Mucosa of rectum (tissue), 2 donors: ENCODE data around the gene CD151.

ENCODE experiments used
- H3K27ac ChIP-seq, 2 donors: one replicate each; pipeline ENCODE4 v1.7.0; 2013; ENCODE audit warnings: inconsistent platforms in 2 of 2, low read depth in 2 of 2, low read length in 2 of 2
- H3K27me3 ChIP-seq, 2 donors: one replicate each; pipeline ENCODE4 v1.7.0; 2013; ENCODE audit warnings: low read length in 2 of 2; ENCODE audit not compliant: control insufficient read depth in 2 of 2, insufficient read depth in 2 of 2
- H3K36me3 ChIP-seq, 2 donors: one replicate each; pipeline ENCODE4 v1.7.0; 2013; ENCODE audit warnings: low read length in 2 of 2; ENCODE audit not compliant: control insufficient read depth in 2 of 2, insufficient read depth in 2 of 2
- H3K4me1 ChIP-seq, 2 donors: one replicate each; pipeline ENCODE4 v1.7.0; 2013; ENCODE audit warnings: low read length in 2 of 2, mild to moderate bottlenecking in 1 of 2; ENCODE audit not compliant: control insufficient read depth in 2 of 2, insufficient read depth in 2 of 2
- H3K4me3 ChIP-seq, 2 donors: one replicate each; pipeline ENCODE4 v1.7.0; 2013; ENCODE audit warnings: low read length in 2 of 2
- H3K9ac ChIP-seq, 2 donors: one replicate each; pipeline ENCODE4 v1.7.0; 2013; ENCODE audit warnings: low read length in 2 of 2, low read depth in 1 of 2, mild to moderate bottlenecking in 1 of 2
- H3K9me3 ChIP-seq, 2 donors: one replicate each; pipeline ENCODE4 v1.7.0; 2013; ENCODE audit warnings: low read length in 2 of 2; ENCODE audit not compliant: control insufficient read depth in 2 of 2
- donor health status: healthy.
- donor health status: Normal muscosa, but diverticular disease.

The CD151 gene

GRCh38 chr11:791658-792534, 40.9 kb upstream of the CD151 start:
- H3K4me3 ChIP-seq: no peak overlapping the region
- H3K4me1 ChIP-seq: peaks cover 9 to 17% of the 10 kb centered on the region in 2 donors
- no peak overlapping the region for H3K27ac ChIP-seq
- no peaks in the 10 kb centered on the region for H3K9me3 ChIP-seq
- no peak overlapping the region for H3K9ac ChIP-seq
- peaks cover 0 to 2% of the 10 kb centered on the region in 2 donors for H3K36me3 ChIP-seq
- peaks cover 0 to 7% of the 10 kb centered on the region in 2 donors for H3K27me3 ChIP-seq

GRCh38 chr11:792535-792821, 40.3 kb upstream of the CD151 start:
- Histone ChIP-seq H3K4me1 (peaks cover 15 to 23% of the 10 kb centered on the region in 2 donors), H3K9me3 (no peaks in the 10 kb centered on the region), H3K4me3 (no peak overlapping the region), H3K27me3 (peaks cover 0 to 7% of the 10 kb centered on the region in 2 donors), H3K36me3 (peaks cover 0 to 2% of the 10 kb centered on the region in 2 donors), H3K27ac (no peak overlapping the region), H3K9ac (no peak overlapping the region)

- H3K27ac ChIP-seq: no peak overlapping the region
- H3K4me3 ChIP-seq: no peak overlapping the region
- peaks cover 17 to 26% of the 10 kb centered on the region in 2 donors for H3K4me1 ChIP-seq
- H3K9me3 ChIP-seq: no peaks in the 10 kb centered on the region
- H3K9ac ChIP-seq: no peak overlapping the region
- peaks cover 0 to 7% of the 10 kb centered on the region in 2 donors for H3K27me3 ChIP-seq
- peaks cover 0 to 2% of the 10 kb centered on the region in 2 donors for H3K36me3 ChIP-seq
These were observed 39.9 kb upstream of the CD151 start for GRCh38 chr11:792873-793272.

GRCh38 chr11:793556-793955, 39.2 kb upstream of the CD151 start:
- H3K27ac ChIP-seq: no peak overlapping the region
- no peaks in the 10 kb centered on the region for H3K9me3 ChIP-seq
- peaks cover 0 to 2% of the 10 kb centered on the region in 2 donors for H3K36me3 ChIP-seq
- H3K9ac ChIP-seq: no peak overlapping the region
- peaks cover 0 to 7% of the 10 kb centered on the region in 2 donors for H3K27me3 ChIP-seq
- H3K4me1 ChIP-seq: peaks cover 17 to 27% of the 10 kb centered on the region in 2 donors
- H3K4me3 ChIP-seq: no peak overlapping the region

- Histone ChIP-seq H3K9ac (no peak overlapping the region), H3K4me3 (no peak overlapping the region), H3K4me1 (peaks cover 17 to 27% of the 10 kb centered on the region in 2 donors), H3K27me3 (peaks cover 0 to 3% of the 10 kb centered on the region in 2 donors), H3K27ac (no peak overlapping the region), H3K36me3 (peaks cover 0 to 2% of the 10 kb centered on the region in 2 donors), H3K9me3 (no peaks in the 10 kb centered on the region)
These were observed 38.6 kb upstream of the CD151 start for GRCh38 chr11:794013-794765.

DNA sequence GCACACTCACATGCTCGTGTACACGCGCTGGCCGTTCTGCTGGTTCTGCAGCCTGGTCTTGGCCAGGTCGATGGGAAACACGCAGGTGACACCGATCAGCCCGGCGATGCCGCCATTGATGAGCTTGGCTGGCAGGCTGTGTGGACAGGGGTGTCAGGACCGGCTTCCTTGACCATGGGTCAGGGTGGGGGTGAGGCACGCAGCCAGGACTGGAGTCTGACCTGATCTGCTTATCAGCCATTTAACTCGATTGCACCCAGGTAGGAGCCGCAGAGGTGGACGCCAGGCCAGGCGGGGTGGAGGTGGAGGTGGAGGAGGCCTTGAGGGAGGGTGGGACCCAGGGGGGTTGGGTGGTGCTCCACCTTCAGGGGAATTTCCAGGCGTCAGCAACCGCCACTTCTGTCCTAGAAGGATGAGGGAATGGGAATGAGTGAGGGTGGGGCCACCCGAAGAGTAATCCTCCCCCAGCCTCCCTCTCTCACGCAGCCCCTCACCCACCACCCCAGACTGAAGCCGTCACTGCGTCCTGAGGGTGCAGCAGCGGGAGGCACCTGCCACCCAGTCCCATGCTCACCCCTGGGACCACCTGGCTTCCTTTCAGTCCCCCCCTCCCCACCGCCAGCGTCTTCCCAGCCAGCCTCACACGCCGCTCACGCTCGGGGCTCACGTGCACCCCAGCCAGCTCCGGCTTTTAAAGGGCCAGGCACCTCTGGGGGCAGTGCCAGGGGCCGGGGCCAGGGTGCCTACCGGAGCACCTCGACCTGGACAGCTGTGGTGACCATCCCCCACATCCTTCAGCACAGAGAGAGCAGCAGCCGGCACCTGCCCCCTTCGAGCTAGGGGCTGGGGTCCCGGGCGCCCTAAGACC, 37.8 kb upstream of the CD151 start:
- no peaks in the 10 kb centered on the region for H3K27me3 ChIP-seq
- H3K9ac ChIP-seq: peak overlapping the region in 1 of 2 donors; percentile 62
- H3K9me3 ChIP-seq: no peaks in the 10 kb centered on the region
- H3K36me3 ChIP-seq: peaks cover 0 to 2% of the 10 kb centered on the region in 2 donors
- peak overlapping the region; percentile 41 to 50 for H3K4me3 ChIP-seq
- no peak overlapping the region for H3K27ac ChIP-seq
- peaks cover 17 to 27% of the 10 kb centered on the region in 2 donors for H3K4me1 ChIP-seq

DNA sequence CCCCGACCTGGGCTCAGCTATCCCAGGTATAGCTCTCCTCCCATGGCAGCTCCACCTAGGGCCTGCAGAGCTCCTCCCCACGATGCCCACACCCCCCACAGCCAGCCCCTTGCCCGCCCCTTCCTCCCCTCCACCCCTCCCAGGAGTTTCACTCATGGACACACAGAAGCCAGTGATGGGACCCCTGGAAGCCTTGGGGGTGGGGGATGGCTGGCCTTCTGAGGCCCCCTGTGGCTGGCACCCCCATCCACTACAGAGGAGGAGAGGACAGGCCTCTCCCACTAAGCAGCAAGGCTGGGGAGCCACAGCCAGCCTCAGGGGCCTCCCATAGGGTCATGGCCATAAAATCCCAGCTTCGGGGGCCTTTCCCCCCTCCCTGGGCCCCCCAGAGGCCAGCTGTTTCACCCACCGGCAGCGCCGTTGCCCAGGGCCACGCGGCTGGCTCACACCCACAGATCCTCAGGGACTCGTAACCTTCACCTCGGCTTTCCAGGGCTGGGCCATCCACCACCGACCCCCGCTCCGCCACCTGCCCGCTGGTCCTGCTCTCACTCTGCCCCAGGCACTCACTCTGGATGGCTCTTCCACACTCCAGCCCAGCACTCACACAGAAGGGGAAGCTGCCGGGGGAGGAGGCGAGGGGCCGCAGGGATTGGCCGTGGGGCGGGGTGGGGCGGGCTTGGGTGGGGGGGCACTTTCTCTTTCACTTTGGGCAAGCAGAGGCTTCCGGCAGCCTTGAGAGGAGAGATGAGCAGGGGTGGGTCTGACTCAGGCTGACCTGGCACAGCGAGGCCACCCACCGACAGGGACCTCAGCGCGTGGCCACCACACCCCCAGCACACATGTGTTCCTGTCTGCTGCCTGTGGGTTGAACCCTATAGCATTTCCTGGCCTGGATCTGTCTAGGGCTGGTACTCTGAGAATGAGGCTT, 36.9 kb upstream of the CD151 start:
- peak overlapping the region; percentile 66 to 70 for H3K9ac ChIP-seq
- no peaks in the 10 kb centered on the region for H3K27me3 ChIP-seq
- peak overlapping the region; percentile 70 to 75 for H3K4me3 ChIP-seq
- H3K9me3 ChIP-seq: no peaks in the 10 kb centered on the region
- peaks cover 0 to 2% of the 10 kb centered on the region in 2 donors for H3K36me3 ChIP-seq
- peak overlapping the region; percentile 62 to 85 for H3K27ac ChIP-seq
- H3K4me1 ChIP-seq: peaks cover 17 to 27% of the 10 kb centered on the region in 2 donors

DNA sequence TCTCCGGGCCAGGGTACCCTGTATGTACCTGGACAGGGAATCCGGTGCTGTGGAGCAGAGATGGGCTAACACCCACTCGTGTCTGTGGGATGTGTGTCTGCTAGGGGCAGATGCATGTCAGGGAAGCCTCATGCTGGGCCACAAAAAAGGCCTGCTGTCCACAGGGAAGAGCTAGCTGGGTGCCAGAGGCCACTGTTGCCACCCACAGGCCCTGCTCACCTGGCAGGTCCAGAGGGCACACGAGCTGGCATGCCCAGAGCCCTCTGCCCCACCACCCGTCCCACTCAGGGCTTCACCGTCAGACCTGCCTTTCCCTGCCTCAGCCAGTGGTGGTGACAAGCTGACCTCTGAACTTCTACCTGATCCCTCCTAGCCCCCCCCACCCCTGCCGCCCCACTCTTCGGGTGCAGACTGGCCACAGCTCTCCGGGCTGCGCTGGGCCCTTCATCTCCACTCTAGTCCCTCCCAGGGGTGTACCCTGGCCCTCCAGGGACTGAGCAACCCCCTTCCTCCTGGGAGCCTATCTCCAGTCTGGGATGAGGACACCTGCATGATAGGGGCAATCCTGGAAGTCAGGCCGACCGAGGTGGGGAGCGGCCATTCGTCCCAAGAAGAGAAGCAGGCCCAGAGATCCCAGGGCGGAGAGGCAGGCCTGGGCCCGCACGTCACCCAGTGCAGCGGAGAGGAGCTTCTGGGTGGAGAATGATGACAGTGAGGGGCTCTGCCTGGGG, 36.0 kb upstream of the CD151 start:
- H3K4me3 ChIP-seq: peak overlapping the region; percentile 75 to 86
- peak overlapping the region; percentile 62 to 85 for H3K27ac ChIP-seq
- peak overlapping the region; percentile 66 to 70 for H3K9ac ChIP-seq
- H3K9me3 ChIP-seq: no peaks in the 10 kb centered on the region
- H3K4me1 ChIP-seq: peaks cover 17 to 27% of the 10 kb centered on the region in 2 donors
- H3K27me3 ChIP-seq: no peaks in the 10 kb centered on the region
- peaks cover 0 to 3% of the 10 kb centered on the region in 2 donors for H3K36me3 ChIP-seq
